ENCODE data around the gene FAIM.

DNA sequence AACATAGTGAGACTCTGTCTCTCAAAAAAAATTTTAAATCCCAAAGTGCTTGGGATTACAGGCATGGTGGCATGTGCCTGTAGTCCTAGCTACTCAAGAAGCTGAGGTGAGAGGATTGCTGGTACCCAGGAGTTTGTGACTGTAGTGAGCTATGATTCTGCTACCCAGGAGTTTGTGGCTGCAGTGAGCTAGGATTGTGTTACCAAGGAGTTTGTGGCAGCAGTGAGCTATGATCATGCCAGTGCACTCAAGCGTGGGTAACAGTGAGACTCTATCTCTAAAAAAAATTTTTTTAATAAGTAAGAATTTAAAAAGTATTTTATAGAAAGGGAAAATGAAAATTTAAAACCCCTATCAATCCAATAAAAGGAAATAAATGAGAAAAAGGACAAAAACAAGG is 69.5 kb downstream of the FAIM start:
- no peak for TF ChIP-seq EZH2phosphoT487 (IDR thresholded peaks at IDR 0.05; ENCODE audit: insufficient read depth, low read depth)
- TF ChIP-seq EZH2 (IDR thresholded peaks at IDR 0.05; ENCODE audit: insufficient read depth, poor library complexity, severe bottlenecking), result no peak

Data from GM23248 (cell line).